HG03039 (cell line): ENCODE results near the gene PCK2.

Source experiments
- ATAC-seq: cut with Tn5 transposase; IDR thresholded peaks from one replicate; pipeline ENCODE4 v1.9.1; 2021; ENCODE audit warnings: mild to moderate bottlenecking, moderate library complexity; ENCODE audit not compliant: unreplicated experiment

PCK2 gene

DNA sequence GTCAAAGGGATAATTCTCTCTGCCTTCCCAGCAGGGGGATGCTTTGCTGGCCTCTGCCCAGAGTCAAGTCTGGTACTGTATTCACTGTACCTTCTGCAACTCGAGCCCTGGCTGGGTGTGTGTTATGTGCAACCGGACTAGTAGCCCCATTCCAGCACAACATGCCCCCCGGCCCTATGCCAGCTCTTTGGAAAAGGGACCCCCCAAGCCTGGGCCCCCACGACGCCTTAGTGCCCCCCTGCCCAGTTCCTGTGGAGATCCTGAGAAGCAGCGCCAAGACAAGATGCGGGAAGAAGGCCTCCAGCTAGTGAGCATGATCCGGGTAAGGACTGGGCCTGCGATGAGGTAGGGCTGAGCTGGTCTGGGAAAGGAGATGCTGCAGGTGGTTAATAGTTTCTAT is 56.5 kb downstream of the PCK2 start:
- no peak for ATAC-seq

DNA sequence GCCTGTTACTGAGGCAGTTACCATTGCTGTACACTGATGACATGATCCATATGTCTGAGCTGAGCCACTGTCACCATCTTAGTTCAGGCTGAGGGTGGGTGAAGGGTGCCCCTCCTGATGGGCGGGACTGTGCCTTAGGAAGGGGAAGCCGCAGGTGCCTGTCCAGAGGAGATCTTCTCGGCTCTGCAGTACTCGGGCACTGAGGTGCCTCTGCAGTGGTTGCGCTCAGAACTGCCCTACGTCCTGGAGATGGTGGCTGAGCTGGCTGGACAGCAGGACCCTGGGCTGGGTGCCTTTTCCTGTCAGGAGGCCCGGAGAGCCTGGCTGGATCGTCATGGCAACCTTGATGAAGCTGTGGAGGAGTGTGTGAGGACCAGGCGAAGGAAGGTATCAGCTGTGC is 56.9 kb downstream of the PCK2 start:
- ATAC-seq = no peak

DNA sequence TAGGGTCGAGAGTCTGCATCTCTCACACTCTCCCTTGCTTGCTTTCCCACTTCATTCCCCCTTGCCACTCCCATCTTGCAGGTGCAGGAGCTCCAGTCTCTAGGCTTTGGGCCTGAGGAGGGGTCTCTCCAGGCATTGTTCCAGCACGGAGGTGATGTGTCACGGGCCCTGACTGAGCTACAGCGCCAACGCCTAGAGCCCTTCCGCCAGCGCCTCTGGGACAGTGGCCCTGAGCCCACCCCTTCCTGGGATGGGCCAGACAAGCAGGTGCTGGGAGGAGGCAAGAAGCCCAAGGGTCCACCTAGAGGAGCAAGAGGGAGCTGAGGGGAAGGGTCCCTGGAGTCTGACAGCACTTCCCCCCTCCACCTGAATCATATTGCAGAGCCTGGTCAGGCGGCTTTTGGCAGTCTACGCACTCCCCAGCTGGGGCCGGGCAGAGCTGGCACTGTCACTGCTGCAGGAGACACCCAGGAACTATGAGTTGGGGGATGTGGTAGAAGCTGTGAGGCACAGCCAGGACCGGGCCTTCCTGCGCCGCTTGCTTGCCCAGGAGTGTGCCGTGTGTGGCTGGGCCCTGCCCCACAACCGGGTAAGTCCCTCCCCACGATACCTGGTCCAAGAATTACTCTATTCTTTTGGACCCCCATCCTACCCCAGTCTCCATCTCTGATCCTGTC is 57.4 kb downstream of the PCK2 start:
- ATAC-seq = no peak
